GM12801 (cell line): ENCODE measurements around the gene MRPL19.

Experiments
- TF ChIP-seq, protein P1 (sequence below): IDR thresholded peaks from one replicate; pipeline ENCODE4 v1.5.1; 2011; ENCODE audit warnings: control low read depth; ENCODE audit not compliant: insufficient read length; ENCODE audit errors: extremely low read depth

MRPL19 gene

DNA sequence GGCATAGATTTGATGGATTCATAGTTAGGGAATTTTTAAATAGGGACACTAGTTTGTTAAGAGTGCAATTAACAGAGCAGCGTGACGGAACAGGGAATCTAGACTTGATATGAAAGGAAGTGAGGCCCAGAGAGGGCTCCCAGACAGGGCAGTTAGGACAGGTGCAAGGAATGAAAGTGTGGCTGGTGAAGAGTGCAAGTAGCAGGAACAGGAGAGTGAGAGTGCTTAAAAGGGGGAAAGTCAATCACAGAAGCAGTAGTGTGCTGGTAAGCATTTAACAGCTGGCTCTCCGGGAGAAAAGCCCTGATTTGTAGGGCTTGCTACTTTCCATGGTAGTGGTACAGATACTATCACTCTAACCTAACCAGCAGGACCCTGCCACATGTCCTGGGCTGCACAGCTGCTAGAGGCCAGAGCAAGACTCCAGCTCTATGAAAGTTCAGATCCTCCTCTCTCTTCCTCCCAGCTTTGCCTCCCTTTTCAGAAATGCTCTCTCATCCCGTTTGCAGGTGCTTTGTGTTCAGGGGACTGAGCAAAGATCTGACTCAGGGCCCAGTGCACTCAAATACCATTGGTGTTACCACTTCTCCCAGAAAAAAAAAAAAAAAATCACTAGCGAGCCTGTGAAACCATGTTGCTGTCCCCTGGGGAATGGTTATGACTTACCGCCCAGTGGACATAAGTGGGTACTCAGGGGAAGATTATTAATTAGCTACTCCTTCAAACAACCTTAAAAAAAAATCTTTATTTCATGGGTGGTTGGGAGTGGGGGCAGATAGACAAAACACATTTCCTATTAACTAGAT lies 82.2 kb downstream of the MRPL19 start:
- TF ChIP-seq, protein P1, sequence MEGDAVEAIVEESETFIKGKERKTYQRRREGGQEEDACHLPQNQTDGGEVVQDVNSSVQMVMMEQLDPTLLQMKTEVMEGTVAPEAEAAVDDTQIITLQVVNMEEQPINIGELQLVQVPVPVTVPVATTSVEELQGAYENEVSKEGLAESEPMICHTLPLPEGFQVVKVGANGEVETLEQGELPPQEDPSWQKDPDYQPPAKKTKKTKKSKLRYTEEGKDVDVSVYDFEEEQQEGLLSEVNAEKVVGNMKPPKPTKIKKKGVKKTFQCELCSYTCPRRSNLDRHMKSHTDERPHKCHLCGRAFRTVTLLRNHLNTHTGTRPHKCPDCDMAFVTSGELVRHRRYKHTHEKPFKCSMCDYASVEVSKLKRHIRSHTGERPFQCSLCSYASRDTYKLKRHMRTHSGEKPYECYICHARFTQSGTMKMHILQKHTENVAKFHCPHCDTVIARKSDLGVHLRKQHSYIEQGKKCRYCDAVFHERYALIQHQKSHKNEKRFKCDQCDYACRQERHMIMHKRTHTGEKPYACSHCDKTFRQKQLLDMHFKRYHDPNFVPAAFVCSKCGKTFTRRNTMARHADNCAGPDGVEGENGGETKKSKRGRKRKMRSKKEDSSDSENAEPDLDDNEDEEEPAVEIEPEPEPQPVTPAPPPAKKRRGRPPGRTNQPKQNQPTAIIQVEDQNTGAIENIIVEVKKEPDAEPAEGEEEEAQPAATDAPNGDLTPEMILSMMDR: no peak

DNA sequence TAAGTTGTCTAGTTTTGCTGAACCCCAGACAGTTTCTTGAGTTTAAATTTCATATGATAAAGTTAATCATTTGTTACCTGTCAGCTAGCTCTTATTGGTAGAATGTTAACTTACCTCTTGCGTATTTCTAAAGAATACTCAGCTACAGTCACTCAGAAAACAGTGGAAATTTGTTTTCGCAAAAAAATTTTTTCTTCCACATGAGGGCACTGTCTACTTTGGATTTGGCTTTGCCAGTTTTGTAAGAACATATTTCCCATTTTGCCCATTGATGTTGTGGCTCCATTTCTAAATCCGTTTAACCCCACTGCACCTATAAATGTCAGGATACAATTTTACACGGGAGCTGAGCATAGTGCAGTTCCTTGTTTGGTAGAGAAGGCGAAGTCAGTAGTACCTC lies 83.3 kb downstream of the MRPL19 start:
- TF ChIP-seq, protein P1: no peak

DNA sequence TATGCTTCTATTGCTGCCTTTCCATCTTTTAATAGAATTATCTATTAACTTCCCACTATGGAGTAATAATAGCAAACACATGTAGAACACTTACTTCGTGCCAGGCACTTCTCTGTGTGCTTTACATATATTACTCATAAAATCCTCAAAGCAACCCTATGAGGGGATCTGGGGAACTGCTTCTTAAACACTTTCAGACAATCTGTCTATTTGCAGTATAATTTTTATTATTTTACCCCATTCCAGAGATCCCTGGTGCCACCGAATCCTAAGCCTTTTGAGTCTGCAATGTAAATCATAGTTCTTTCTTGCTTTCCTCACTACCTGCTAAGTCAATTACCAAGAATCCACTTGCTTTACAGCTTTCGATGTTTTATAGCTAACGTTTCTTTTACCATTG lies 89.7 kb downstream of the MRPL19 start:
- TF ChIP-seq, protein P1: no peak

DNA sequence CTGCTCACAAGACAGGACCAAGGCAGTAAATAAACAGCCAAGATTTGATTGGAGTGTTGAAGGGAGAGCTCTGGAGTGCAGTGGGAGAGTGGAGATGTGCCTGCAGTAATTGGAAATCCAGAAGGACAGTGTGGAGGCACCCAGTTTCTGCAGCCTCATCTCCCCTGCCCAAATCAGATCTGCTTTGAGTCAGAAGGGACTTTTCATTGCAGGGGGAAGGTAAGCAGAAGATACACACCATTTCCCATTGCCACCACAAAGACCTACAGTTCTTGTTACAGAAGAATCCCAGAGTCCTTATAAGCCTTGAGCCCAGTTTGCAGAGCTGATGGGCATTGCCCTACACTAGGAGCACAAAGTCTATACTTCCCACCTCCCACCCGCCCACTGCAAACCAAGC lies 91.4 kb downstream of the MRPL19 start:
- TF ChIP-seq, protein P1: no peak
